Tibial nerve (tissue), 4 donors: ENCODE results near the gene KRTAP9-7.

Source experiments
- CTCF ChIP-seq, 5 experiments: fragments of 200-600 bp in 3 of 5; fragments of 450-650 bp in 2 of 5; sonication (generic) in 3 of 5; IDR thresholded peaks; one replicate each; pipeline ENCODE4 v1.5.1; 2016 to 2019; ENCODE audit warnings: antibody characterized with exemption in 5 of 5, mild to moderate bottlenecking in 3 of 5, moderate library complexity in 2 of 5
- EP300 ChIP-seq, 2 donors: sonication (generic); formaldehyde crosslinking; IDR thresholded peaks; one replicate each; pipeline ENCODE4 v1.6.1; 2017; ENCODE audit warnings: antibody characterized with exemption in 2 of 2, mild to moderate bottlenecking in 1 of 2
- POLR2A ChIP-seq, 2 donors: fragments of 450-650 bp; IDR thresholded peaks; one replicate each; pipeline ENCODE4 v1.6.1; 2017; ENCODE audit warnings: antibody characterized with exemption in 2 of 2, mild to moderate bottlenecking in 2 of 2, moderate library complexity in 2 of 2

- TF ChIP-seq EP300 (IDR thresholded peaks at IDR 0.05) (no peak), POLR2A (IDR thresholded peaks at IDR 0.05) (no peak), CTCF (IDR thresholded peaks at IDR 0.05) (no peak)
These were observed 49.6 kb downstream of the KRTAP9-7 start for GRCh38 chr17:41325126-41325525.
